ENCODE data around the gene NECAB2. TPM values are rescaled to one million over a fixed set of nuclear protein-coding genes. Genes with fewer than 3 reads are reported as not detected.

Gene NECAB2
- total and polyA plus RNA-seq, 2 of the 8 experiments (the other 6 are each of a cell fraction or from before 2014, with no cell fraction given) = 3.6 to 4.2 TPM

DNA sequence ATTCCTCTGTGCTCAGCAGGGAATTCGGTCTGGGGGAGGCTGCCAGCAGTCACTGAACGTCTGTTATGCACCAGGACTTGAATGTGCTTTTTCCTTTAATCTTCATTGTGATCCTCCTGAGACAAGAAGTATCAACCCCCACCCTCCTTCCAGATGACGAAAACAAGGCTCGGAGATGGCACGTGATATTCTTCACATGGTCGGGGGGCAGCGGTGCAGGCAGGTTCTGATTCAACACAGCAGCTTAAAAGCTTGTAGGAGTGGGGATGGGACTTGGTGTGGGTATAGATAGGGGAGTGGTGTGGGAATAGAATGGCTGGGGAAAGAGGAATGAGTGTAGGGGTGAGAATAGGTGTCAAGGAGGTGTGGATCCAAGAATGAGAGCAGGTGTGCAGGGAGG lies 6.4 kb downstream of the NECAB2 start:
- Histone ChIP-seq H2AFZ (ENCODE audit: low read length) (no peak overlapping the region), H2BK5ac (ENCODE audit: low read depth, low read length) (no peak overlapping the region), H3K56ac (replicated peaks; ENCODE audit: insufficient read length, low read depth, low read length) (no peak overlapping the region), H3K23ac (ENCODE audit: insufficient read length) (no peak overlapping the region), H2BK12ac (ENCODE audit: low read depth, low read length) (no peak overlapping the region), H3K79me2 (ENCODE audit: control insufficient read depth in 1 of 2, insufficient read depth in 2 of 2, low read length in 2 of 2) (no peaks in the 10 kb centered on the region), H3K14ac (ENCODE audit: insufficient read length) (no peak overlapping the region), H2BK120ac (replicated peaks; ENCODE audit: low read depth, low read length) (no peak overlapping the region), H3K4ac (replicated peaks; ENCODE audit: insufficient read length, low read depth, low read length) (no peak overlapping the region), H3K4me1 (replicated peaks in 1 of 4; ENCODE audit: control insufficient read depth in 3 of 4, insufficient read depth in 4 of 4, low read length in 3 of 4) (peaks cover 0 to 11% (median 7%) of the 10 kb centered on the region in 4 experiments; a peak in 6 of 7 replicates), H3K36me3 (ENCODE audit: control insufficient read depth in 2 of 4, insufficient read depth in 4 of 4, low read length in 3 of 4) (peaks cover 0 to 5% (median 2%) of the 10 kb centered on the region in 4 experiments; a peak in 2 of 8 replicates), H4K91ac (replicated peaks; ENCODE audit: insufficient read length, low read length) (no peak overlapping the region), H3K79me1 (ENCODE audit: low read depth, low read length) (no peaks in the 10 kb centered on the region), H4K8ac (ENCODE audit: extremely low read depth, insufficient read depth, low read length) (no peak overlapping the region), H3K27ac (ENCODE audit: low read depth, low read length) (no peak overlapping the region), H2AK5ac (ENCODE audit: low read depth, low read length) (no peak overlapping the region), H3K4me2 (ENCODE audit: insufficient read depth in 1 of 2, low read depth in 2 of 2, low read length in 2 of 2) (no peak overlapping the region), H2BK20ac (ENCODE audit: low read length) (no peak overlapping the region), H3K18ac (ENCODE audit: extremely low read depth, low read length) (no peak overlapping the region), H3K23me2 (ENCODE audit: low read depth, low read length) (no peaks in the 10 kb centered on the region), H4K20me1 (replicated peaks in 1 of 2; ENCODE audit: control insufficient read depth in 1 of 2, insufficient read depth in 2 of 2, low read length in 2 of 2) (no peaks in the 10 kb centered on the region), H3K9me3 (ENCODE audit: insufficient read depth in 2 of 2, low read depth in 1 of 2, low read length in 1 of 2) (peaks cover 16 to 22% of the 10 kb centered on the region in 2 experiments), H3K9ac (replicated peaks in 1 of 4; ENCODE audit: extremely low read depth in 1 of 4, low read depth in 3 of 4, low read length in 3 of 4) (no peak overlapping the region), H4K5ac (ENCODE audit: insufficient read length, low read depth, low read length) (no peak overlapping the region), H3K27me3 (replicated peaks in 1 of 4; ENCODE audit: control insufficient read depth in 3 of 4, extremely low read depth in 1 of 4, insufficient read depth in 3 of 4, low read length in 3 of 4) (peaks cover 0 to 4% (median 3%) of the 10 kb centered on the region in 4 experiments; a peak in 3 of 7 replicates), H2BK15ac (ENCODE audit: low read length) (no peak overlapping the region), H3K4me3 (ENCODE audit: extremely low read depth in 1 of 4, insufficient read depth in 2 of 4, low read depth in 3 of 4, low read length in 4 of 4) (no peak overlapping the region)
- WGBS, 2 experiments (ENCODE audit: extremely low coverage in 1 of 2, insufficient coverage in 1 of 2, insufficient read length in 1 of 2, insufficient replicate concordance in 2 of 2, low coverage in 1 of 2, low lambda C conversion rate in 2 of 2, missing lambda C conversion rate in 1 of 2) = 89% methylated on average over 7 of the region's 7 CpGs; no CpG with 5 or more reads in 1 of the 2 experiments
- ChIA-PET POLR2A (ENCODE audit: partially characterized antibody) (no interaction called here), CTCF (ENCODE audit: partially characterized antibody) (interaction anchor here (0.9 to 1.6 kb wide), 3 partner anchors 11 to 91 kb away, joined by 3 to 6 read pairs (median 3); no protein-coding TSS in a partner anchor)
- TF ChIP-seq POLR2A (IDR thresholded peaks at IDR 0.05; ENCODE audit: control extremely low read depth in 1 of 2, low read depth in 2 of 2, low read length in 2 of 2) (no peak), CBX5 (IDR thresholded peaks at IDR 0.05; ENCODE audit: low read depth, low read length) (no peak), SIN3A (conservative IDR thresholded peaks at IDR 0.05 in 1 of 2, IDR thresholded peaks at IDR 0.05 in 1 of 2; ENCODE audit: low read depth in 1 of 2, low read length in 2 of 2) (no peak), RAD21 (IDR thresholded peaks at IDR 0.05 in 1 of 2, conservative IDR thresholded peaks at IDR 0.05 in 1 of 2; ENCODE audit: low read depth in 2 of 2, low read length in 2 of 2) (no peak), SP1 (IDR thresholded peaks at IDR 0.05; ENCODE audit: low read depth, low read length) (no peak), EGR1 (IDR thresholded peaks at IDR 0.05; ENCODE audit: borderline replicate concordance, low read depth, low read length) (no peak)
- FAIRE-seq = no peak
- no peak for DNase-seq (ENCODE audit: low read depth in 1 of 2, low spot score in 2 of 2)
